ENCODE results near the gene AUTS2. TPM values are rescaled to one million over a fixed set of nuclear protein-coding genes. Genes with fewer than 3 reads are reported as not detected.

Gene AUTS2
- total RNA-seq, 1 experiment from 2014 or later = 50.0 TPM

DNA sequence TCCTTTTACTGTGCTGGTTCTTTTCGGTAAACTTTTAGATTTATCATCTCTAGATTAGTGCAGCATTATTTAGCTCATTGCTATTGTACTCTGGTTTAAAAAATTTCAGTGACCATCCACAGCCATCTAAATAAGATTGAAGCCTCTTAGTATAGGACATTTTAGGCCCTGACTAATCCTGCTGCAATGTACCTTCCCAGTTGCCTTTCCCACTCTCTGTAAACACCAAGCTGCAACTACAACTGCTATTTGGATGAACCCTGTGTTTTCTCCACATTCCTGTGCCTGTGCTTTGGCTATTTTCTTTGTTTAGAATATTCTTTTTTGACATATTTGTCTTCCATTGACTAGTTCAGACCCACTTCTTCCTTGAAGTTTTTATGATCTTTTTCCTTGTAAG is 314.6 kb downstream of the AUTS2 start:
- ATAC-seq (no peak), DNase-seq (ENCODE audit: low spot score) (no peak)
- no peaks in the 10 kb centered on the region for H3K9me3 Mint-ChIP-seq
- H3K36me3 Mint-ChIP-seq = no peaks in the 10 kb centered on the region
- TF ChIP-seq TEAD4 (CRISPR knock-in tag; IDR thresholded peaks at IDR 0.05) = no peak
- no peak for TF ChIP-seq IRF2 (CRISPR knock-in tag; IDR thresholded peaks at IDR 0.05; ENCODE audit: borderline replicate concordance, low read depth)
- no peak for TF ChIP-seq EMX1 (CRISPR knock-in tag; IDR thresholded peaks at IDR 0.05)
- no peak for TF ChIP-seq TP53 (CRISPR knock-in tag; IDR thresholded peaks at IDR 0.05)
- no peak for TF ChIP-seq OVOL2 (CRISPR knock-in tag; IDR thresholded peaks at IDR 0.05; ENCODE audit: borderline replicate concordance)
- TF ChIP-seq PRRX2 (CRISPR knock-in tag; IDR thresholded peaks at IDR 0.05) = no peak
- TF ChIP-seq, protein P1, sequence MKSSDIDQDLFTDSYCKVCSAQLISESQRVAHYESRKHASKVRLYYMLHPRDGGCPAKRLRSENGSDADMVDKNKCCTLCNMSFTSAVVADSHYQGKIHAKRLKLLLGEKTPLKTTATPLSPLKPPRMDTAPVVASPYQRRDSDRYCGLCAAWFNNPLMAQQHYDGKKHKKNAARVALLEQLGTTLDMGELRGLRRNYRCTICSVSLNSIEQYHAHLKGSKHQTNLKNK (CRISPR knock-in tag; IDR thresholded peaks at IDR 0.05) = no peak
- no peak for TF ChIP-seq NR3C1 (CRISPR knock-in tag; conservative IDR thresholded peaks at IDR 0.05; ENCODE audit: low read depth)
- TF ChIP-seq, protein P2, sequence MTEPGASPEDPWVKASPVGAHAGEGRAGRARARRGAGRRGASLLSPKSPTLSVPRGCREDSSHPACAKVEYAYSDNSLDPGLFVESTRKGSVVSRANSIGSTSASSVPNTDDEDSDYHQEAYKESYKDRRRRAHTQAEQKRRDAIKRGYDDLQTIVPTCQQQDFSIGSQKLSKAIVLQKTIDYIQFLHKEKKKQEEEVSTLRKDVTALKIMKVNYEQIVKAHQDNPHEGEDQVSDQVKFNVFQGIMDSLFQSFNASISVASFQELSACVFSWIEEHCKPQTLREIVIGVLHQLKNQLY (CRISPR knock-in tag; IDR thresholded peaks at IDR 0.05) = no peak
- TF ChIP-seq, protein P3, sequence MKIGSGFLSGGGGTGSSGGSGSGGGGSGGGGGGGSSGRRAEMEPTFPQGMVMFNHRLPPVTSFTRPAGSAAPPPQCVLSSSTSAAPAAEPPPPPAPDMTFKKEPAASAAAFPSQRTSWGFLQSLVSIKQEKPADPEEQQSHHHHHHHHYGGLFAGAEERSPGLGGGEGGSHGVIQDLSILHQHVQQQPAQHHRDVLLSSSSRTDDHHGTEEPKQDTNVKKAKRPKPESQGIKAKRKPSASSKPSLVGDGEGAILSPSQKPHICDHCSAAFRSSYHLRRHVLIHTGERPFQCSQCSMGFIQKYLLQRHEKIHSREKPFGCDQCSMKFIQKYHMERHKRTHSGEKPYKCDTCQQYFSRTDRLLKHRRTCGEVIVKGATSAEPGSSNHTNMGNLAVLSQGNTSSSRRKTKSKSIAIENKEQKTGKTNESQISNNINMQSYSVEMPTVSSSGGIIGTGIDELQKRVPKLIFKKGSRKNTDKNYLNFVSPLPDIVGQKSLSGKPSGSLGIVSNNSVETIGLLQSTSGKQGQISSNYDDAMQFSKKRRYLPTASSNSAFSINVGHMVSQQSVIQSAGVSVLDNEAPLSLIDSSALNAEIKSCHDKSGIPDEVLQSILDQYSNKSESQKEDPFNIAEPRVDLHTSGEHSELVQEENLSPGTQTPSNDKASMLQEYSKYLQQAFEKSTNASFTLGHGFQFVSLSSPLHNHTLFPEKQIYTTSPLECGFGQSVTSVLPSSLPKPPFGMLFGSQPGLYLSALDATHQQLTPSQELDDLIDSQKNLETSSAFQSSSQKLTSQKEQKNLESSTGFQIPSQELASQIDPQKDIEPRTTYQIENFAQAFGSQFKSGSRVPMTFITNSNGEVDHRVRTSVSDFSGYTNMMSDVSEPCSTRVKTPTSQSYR (CRISPR knock-in tag; IDR thresholded peaks at IDR 0.05) = no peak
- TF ChIP-seq, protein P4, sequence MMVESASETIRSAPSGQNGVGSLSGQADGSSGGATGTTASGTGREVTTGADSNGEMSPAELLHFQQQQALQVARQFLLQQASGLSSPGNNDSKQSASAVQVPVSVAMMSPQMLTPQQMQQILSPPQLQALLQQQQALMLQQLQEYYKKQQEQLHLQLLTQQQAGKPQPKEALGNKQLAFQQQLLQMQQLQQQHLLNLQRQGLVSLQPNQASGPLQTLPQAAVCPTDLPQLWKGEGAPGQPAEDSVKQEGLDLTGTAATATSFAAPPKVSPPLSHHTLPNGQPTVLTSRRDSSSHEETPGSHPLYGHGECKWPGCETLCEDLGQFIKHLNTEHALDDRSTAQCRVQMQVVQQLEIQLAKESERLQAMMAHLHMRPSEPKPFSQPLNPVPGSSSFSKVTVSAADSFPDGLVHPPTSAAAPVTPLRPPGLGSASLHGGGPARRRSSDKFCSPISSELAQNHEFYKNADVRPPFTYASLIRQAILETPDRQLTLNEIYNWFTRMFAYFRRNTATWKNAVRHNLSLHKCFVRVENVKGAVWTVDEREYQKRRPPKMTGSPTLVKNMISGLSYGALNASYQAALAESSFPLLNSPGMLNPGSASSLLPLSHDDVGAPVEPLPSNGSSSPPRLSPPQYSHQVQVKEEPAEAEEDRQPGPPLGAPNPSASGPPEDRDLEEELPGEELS (CRISPR knock-in tag; IDR thresholded peaks at IDR 0.05) = no peak
- no peak for TF ChIP-seq RELA (CRISPR knock-in tag; IDR thresholded peaks at IDR 0.05; ENCODE audit: borderline replicate concordance)
- TF ChIP-seq JUN (CRISPR knock-in tag; IDR thresholded peaks at IDR 0.05) = no peak
- TF ChIP-seq, protein P5, sequence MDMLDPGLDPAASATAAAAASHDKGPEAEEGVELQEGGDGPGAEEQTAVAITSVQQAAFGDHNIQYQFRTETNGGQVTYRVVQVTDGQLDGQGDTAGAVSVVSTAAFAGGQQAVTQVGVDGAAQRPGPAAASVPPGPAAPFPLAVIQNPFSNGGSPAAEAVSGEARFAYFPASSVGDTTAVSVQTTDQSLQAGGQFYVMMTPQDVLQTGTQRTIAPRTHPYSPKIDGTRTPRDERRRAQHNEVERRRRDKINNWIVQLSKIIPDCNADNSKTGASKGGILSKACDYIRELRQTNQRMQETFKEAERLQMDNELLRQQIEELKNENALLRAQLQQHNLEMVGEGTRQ (CRISPR knock-in tag; IDR thresholded peaks at IDR 0.05) = no peak
- TF ChIP-seq, protein P6, sequence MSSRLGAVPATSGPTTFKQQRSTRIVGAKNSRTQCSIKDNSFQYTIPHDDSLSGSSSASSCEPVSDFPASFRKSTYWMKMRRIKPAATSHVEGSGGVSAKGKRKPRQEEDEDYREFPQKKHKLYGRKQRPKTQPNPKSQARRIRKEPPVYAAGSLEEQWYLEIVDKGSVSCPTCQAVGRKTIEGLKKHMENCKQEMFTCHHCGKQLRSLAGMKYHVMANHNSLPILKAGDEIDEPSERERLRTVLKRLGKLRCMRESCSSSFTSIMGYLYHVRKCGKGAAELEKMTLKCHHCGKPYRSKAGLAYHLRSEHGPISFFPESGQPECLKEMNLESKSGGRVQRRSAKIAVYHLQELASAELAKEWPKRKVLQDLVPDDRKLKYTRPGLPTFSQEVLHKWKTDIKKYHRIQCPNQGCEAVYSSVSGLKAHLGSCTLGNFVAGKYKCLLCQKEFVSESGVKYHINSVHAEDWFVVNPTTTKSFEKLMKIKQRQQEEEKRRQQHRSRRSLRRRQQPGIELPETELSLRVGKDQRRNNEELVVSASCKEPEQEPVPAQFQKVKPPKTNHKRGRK (CRISPR knock-in tag; IDR thresholded peaks at IDR 0.05; ENCODE audit: borderline replicate concordance) = no peak
- no peak for TF ChIP-seq ETV6 (CRISPR knock-in tag; IDR thresholded peaks at IDR 0.05)
- TF ChIP-seq FOXJ3 (CRISPR knock-in tag; IDR thresholded peaks at IDR 0.05; ENCODE audit: borderline replicate concordance) = no peak
- no peak for TF ChIP-seq NFE2L1 (CRISPR knock-in tag; IDR thresholded peaks at IDR 0.05)
- H3K4me3 Mint-ChIP-seq = no peak overlapping the region
- H3K27ac Mint-ChIP-seq = no peak overlapping the region
- POLR2A ChIA-PET = no interaction called here
- CTCF ChIA-PET = no interaction called here
- 0 out of 2 replicates have a peak, but pooled peaks cover 2% of the 10 kb centered on the region for H3K4me1 Mint-ChIP-seq
- no peaks in the 10 kb centered on the region for H3K27me3 Mint-ChIP-seq (ENCODE audit: low read depth)
